Urothelium cell line (cell line): ENCODE results near the gene CTNNBL1.
"Not testable (repeated sequence)": the region's sequence is repeated elsewhere in the genome, so short reads cannot be mapped to it uniquely, and the experiment has no call there.

Experiments
- DNase-seq: peaks from one replicate; pipeline ENCODE4 v3.0.0; 2011; ENCODE audit warnings: low spot score, mixed read lengths
- FAIRE-seq: peaks from 2 replicates; lab custom pipeline; 2011; peaks lifted over from hg19 to GRCh38; lab: Jason Lieb, UNC

CTNNBL1 gene

GRCh38 chr20:37704955-37705354, 11.1 kb downstream of the CTNNBL1 start:
- FAIRE-seq, result no peak

GRCh38 chr20:37706298-37706697, 12.5 kb downstream of the CTNNBL1 start:
- FAIRE-seq, result no peak

More at GRCh38 chr20:37704955-37705354, 11.1 kb downstream of the CTNNBL1 start:
- no peak for DNase-seq

GRCh38 chr20:37711001-37711400, 17.2 kb downstream of the CTNNBL1 start:
- no peak for FAIRE-seq
- no peak for DNase-seq

More at GRCh38 chr20:37706298-37706697, 12.5 kb downstream of the CTNNBL1 start:
- no peak for DNase-seq

- FAIRE-seq (no peak), DNase-seq (no peak)
Observed at GRCh38 chr20:37711994-37712964, 18.4 kb downstream of the CTNNBL1 start.

- FAIRE-seq (no peak), DNase-seq (no peak)
Observed at GRCh38 chr20:37713396-37713795, 19.6 kb downstream of the CTNNBL1 start.

- DNase-seq (no peak), FAIRE-seq (no peak)
Observed at GRCh38 chr20:37714978-37715672, 21.3 kb downstream of the CTNNBL1 start.

GRCh38 chr20:37721751-37722150, 27.9 kb downstream of the CTNNBL1 start:
- FAIRE-seq (no peak), DNase-seq (no peak)

GRCh38 chr20:37722312-37722711, 28.5 kb downstream of the CTNNBL1 start:
- not testable (repeated sequence) for DNase-seq, FAIRE-seq

GRCh38 chr20:37723668-37724067, 29.8 kb downstream of the CTNNBL1 start:
- DNase-seq (no peak), FAIRE-seq (no peak)

GRCh38 chr20:37725165-37725564, 31.3 kb downstream of the CTNNBL1 start:
- no peak for FAIRE-seq
- DNase-seq, result no peak

- DNase-seq (no peak), FAIRE-seq (no peak)
Observed at GRCh38 chr20:37725855-37726254, 32.0 kb downstream of the CTNNBL1 start.

GRCh38 chr20:37726321-37726720, 32.5 kb downstream of the CTNNBL1 start:
- no peak for DNase-seq
- no peak for FAIRE-seq

GRCh38 chr20:37726971-37727956, 33.4 kb downstream of the CTNNBL1 start:
- no peak for FAIRE-seq
- no peak for DNase-seq

- no peak for FAIRE-seq
Observed at GRCh38 chr20:37727957-37728634, 34.3 kb downstream of the CTNNBL1 start.

GRCh38 chr20:37728635-37728983, 34.8 kb downstream of the CTNNBL1 start:
- DNase-seq (no peak), FAIRE-seq (no peak)

More at GRCh38 chr20:37727957-37728634, 34.3 kb downstream of the CTNNBL1 start:
- DNase-seq, result no peak

- DNase-seq, result no peak
- FAIRE-seq, result no peak
Observed at GRCh38 chr20:37729452-37729851, 35.6 kb downstream of the CTNNBL1 start.

GRCh38 chr20:37729909-37730308, 36.1 kb downstream of the CTNNBL1 start:
- no peak for DNase-seq
- no peak for FAIRE-seq

GRCh38 chr20:37733416-37733815, 39.6 kb downstream of the CTNNBL1 start:
- no peak for FAIRE-seq
- DNase-seq, result no peak

- FAIRE-seq (no peak), DNase-seq (no peak)
Observed at GRCh38 chr20:37734228-37734985, 40.6 kb downstream of the CTNNBL1 start.
